Naive thymus-derived CD4-positive, alpha-beta T cell (primary cell): ENCODE results near the gene SLC2A13. TPM values are rescaled to one million over a fixed set of nuclear protein-coding genes. Genes with fewer than 3 reads are reported as not detected.

ENCODE experiments used
- ATAC-seq: fragments of 150-1000 bp; cut with Tn5 transposase; 2 replicates; pipeline ENCODE4 v1.10.0; 2021; ENCODE audit warnings: mild to moderate bottlenecking, moderate library complexity
- CTCF ChIA-PET: fragments of 350-600 bp; sonication (Branson Sonifier 250); formaldehyde crosslinking; loops from one replicate; lab custom pipeline; 2021; ENCODE audit warnings: antibody characterized with exemption; lab: Charles Lee
- POLR2A ChIA-PET: fragments of 350-600 bp; sonication (Branson Sonifier 250); formaldehyde crosslinking; loops from one replicate; lab custom pipeline; 2021; ENCODE audit warnings: antibody characterized with exemption, inconsistent platforms; lab: Charles Lee
- DNase-seq, 9 donors: peaks; one replicate each; pipeline versions ENCODE4 v3.0.0 to v3.0.0-alpha.2; 2020 to 2022; ENCODE audit warnings: mixed read lengths in 1 of 9
- H3K27ac ChIP-seq: one replicate; pipeline ENCODE4 v1.7.0; 2013; ENCODE audit warnings: mild to moderate bottlenecking, low read depth, low read length, moderate library complexity
- H3K27me3 ChIP-seq, 2 donors: one replicate each; pipeline ENCODE4 v1.7.0; 2013; ENCODE audit warnings: low read length in 2 of 2, mild to moderate bottlenecking in 2 of 2, moderate library complexity in 2 of 2; ENCODE audit not compliant: control insufficient read depth in 2 of 2, insufficient read depth in 2 of 2
- H3K36me3 ChIP-seq, 3 experiments: 1 replicate in 2 of 3; 2 replicates in 1 of 3; pipeline ENCODE4 v1.7.0; 2013; ENCODE audit warnings: low read length in 3 of 3, mild to moderate bottlenecking in 3 of 3, moderate library complexity in 1 of 3; ENCODE audit not compliant: insufficient read depth in 3 of 3, control insufficient read depth in 2 of 3
- H3K4me1 ChIP-seq, 2 donors: one replicate each; pipeline ENCODE4 v1.7.0; 2013; ENCODE audit warnings: low read length in 2 of 2, mild to moderate bottlenecking in 2 of 2, moderate library complexity in 1 of 2; ENCODE audit not compliant: control insufficient read depth in 2 of 2, insufficient read depth in 2 of 2
- H3K4me3 ChIP-seq: 2 replicates; pipeline ENCODE4 v1.7.0; 2013; ENCODE audit warnings: mild to moderate bottlenecking, low read length
- H3K9me3 ChIP-seq, 3 experiments: 1 replicate in 2 of 3; 2 replicates in 1 of 3; pipeline ENCODE4 v1.7.0; 2013; ENCODE audit warnings: low read length in 3 of 3; ENCODE audit not compliant: control insufficient read depth in 2 of 3
- H3K27ac Mint-ChIP-seq, 9 donors: one replicate each; pipeline ENCODE4 v1.8.0; 2020 to 2022; ENCODE audit warnings: mixed read lengths in 9 of 9, mild to moderate bottlenecking in 8 of 9, moderate library complexity in 5 of 9, inconsistent platforms in 2 of 9
- H3K27me3 Mint-ChIP-seq, 5 donors: one replicate each; pipeline ENCODE4 v1.8.0; 2021 to 2022; ENCODE audit warnings: mixed read lengths in 5 of 5, mild to moderate bottlenecking in 1 of 5
- H3K36me3 Mint-ChIP-seq, 5 donors: one replicate each; pipeline ENCODE4 v1.8.0; 2020 to 2022; ENCODE audit warnings: mixed read lengths in 5 of 5, mild to moderate bottlenecking in 3 of 5, inconsistent platforms in 1 of 5
- H3K4me1 Mint-ChIP-seq, 7 donors: one replicate each; pipeline ENCODE4 v1.8.0; 2020 to 2022; ENCODE audit warnings: mixed read lengths in 7 of 7, mild to moderate bottlenecking in 3 of 7, inconsistent platforms in 1 of 7
- H3K4me3 Mint-ChIP-seq, 10 donors: one replicate each; pipeline ENCODE4 v1.8.0; 2020 to 2022; ENCODE audit warnings: mild to moderate bottlenecking in 10 of 10, mixed read lengths in 10 of 10, moderate library complexity in 6 of 10, inconsistent platforms in 2 of 10
- H3K9me3 Mint-ChIP-seq, 11 donors: one replicate each; pipeline ENCODE4 v1.8.0; 2020 to 2022; ENCODE audit warnings: mixed read lengths in 11 of 11, mild to moderate bottlenecking in 4 of 11, inconsistent platforms in 1 of 11, moderate library complexity in 1 of 11
- intact Hi-C, 2 donors: fragments of 100-400 bp; cut with micrococcal nuclease; formaldehyde crosslinking; loops; one replicate each; pipeline ENCODE4 v1.15.1; 2023
- polyA plus RNA-seq, 2 donors: library from polyadenylated mRNA; unstranded; fragments of 300-500 nt; fragmentation: Illumina TruSeq; gene quantifications; one replicate each; pipeline ENCODE4 v1.2.3, GENCODE V29; 2021
- total RNA-seq, 6 experiments: library from RNA in 5 of 6; stranded (reverse) in 5 of 6; gene quantifications; 1 replicate in 5 of 6; 2 replicates in 1 of 6; pipeline ENCODE4 v1.2.3 and lab custom pipeline; 2021 to 2026

SLC2A13 gene
- total and polyA plus RNA-seq, 7 experiments from 2014 or later, result 1.2 to 5.8 (median 4.4) TPM

DNA sequence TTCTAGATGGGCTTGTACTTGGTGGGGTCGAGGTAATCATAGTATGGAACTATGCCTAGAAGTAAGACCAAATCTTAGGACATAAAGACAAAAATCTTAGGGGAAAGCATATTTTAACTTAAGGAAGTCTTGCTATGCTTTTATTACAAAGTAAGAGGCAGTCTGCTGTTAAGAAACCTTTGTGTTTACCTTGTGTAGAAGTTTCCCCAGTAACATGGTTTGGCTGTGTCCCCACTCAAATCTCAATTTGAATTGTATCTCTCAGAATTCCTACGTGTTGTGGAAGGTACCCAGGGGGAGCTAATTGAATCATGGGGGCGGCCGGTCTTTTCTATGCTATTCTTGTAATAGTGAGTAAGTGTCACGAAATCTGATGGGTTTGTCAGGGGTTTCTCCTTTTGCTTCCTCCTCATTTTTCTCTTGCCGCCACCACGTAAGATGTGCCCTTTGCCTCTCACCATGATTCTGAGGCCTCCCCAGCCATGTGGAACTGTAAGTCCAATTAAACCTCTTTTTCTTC, 323.8 kb downstream of the SLC2A13 start:
- DNase-seq, result no peak
- no peak overlapping the region for H3K4me3 ChIP-seq
- H3K36me3 ChIP-seq, result no peaks in the 10 kb centered on the region
- no peaks in the 10 kb centered on the region for H3K27me3 ChIP-seq
- POLR2A ChIA-PET, result no interaction called here
- no peaks in the 10 kb centered on the region for H3K9me3 ChIP-seq
- H3K9me3 Mint-ChIP-seq, result peaks cover 0 to 2% (median 0%) of the 10 kb centered on the region in 11 donors
- no peak overlapping the region for H3K27ac ChIP-seq
- intact Hi-C loops, result no loop called here
- no peak for ATAC-seq
- CTCF ChIA-PET, result no interaction called here
- no peaks in the 10 kb centered on the region for H3K4me1 ChIP-seq
- no peaks in the 10 kb centered on the region for H3K4me1 Mint-ChIP-seq
- no peaks in the 10 kb centered on the region for H3K36me3 Mint-ChIP-seq
- no peaks in the 10 kb centered on the region for H3K27me3 Mint-ChIP-seq
- H3K27ac Mint-ChIP-seq, result no peak overlapping the region
- no peak overlapping the region for H3K4me3 Mint-ChIP-seq

DNA sequence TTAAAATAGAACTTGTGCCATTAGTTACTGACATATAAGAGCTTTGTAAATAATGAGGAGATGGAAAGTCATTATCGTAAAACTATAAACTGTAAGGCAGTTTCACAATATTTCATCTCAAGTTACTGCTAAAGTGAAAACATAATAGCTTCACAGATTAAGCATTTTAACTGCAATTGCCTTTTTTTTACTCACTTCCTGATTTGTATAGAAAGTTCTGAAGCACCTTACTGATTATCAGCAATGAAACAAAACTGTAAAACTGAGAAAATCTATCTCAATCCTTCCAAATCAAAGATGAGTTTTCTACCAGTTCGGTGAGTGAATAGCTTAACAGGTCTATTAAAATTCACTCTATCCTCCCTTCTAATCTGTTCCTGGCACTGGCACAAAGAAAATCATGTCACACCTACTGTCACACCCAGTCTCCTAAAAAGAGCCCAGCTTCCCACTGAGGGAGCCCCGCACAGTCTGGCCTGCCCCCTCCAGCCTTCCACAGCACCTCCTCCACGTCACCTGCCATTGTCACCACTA, 324.9 kb downstream of the SLC2A13 start:
- Histone ChIP-seq H3K36me3 (no peaks in the 10 kb centered on the region), H3K27ac (no peak overlapping the region), H3K4me3 (no peak overlapping the region), H3K4me1 (no peaks in the 10 kb centered on the region), H3K9me3 (no peaks in the 10 kb centered on the region), H3K27me3 (no peaks in the 10 kb centered on the region)
- H3K4me1 Mint-ChIP-seq, result no peaks in the 10 kb centered on the region
- no peaks in the 10 kb centered on the region for H3K36me3 Mint-ChIP-seq
- intact Hi-C loops, result no loop called here
- DNase-seq (no peak), ATAC-seq (no peak)
- no peak overlapping the region for H3K27ac Mint-ChIP-seq
- no peak overlapping the region for H3K4me3 Mint-ChIP-seq
- ChIA-PET CTCF (no interaction called here), POLR2A (no interaction called here)
- no peaks in the 10 kb centered on the region for H3K27me3 Mint-ChIP-seq
- H3K9me3 Mint-ChIP-seq, result peaks cover 0 to 2% (median 0%) of the 10 kb centered on the region in 11 donors

DNA sequence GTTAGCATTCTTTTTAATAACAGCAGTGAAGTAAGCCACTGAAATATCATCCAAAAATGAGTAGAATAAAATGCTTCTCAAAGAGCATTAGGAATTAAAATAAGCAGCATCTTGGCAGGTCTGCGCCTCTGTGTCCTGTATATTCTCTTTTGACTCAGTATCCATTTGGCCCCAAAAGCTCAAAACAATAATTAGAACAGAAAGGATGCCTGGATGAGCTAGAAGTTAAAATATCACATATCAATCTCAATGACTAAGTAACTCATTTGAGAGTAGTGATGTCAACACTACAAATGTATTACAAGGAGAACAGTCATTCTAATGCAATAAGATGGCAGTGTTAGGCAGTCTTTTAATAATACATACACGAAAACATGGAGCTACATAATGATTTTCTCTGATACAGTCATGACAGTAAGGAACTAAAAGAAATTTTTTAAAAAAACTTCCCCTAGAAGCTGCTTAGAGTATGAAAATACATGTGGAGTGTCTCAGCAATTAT, 325.4 kb downstream of the SLC2A13 start:
- no peak overlapping the region for H3K4me3 ChIP-seq
- ChIA-PET CTCF (no interaction called here), POLR2A (no interaction called here)
- H3K36me3 ChIP-seq, result no peaks in the 10 kb centered on the region
- Mint-ChIP-seq H3K27me3 (no peaks in the 10 kb centered on the region), H3K36me3 (no peaks in the 10 kb centered on the region), H3K4me3 (no peak overlapping the region), H3K27ac (no peak overlapping the region), H3K4me1 (no peaks in the 10 kb centered on the region), H3K9me3 (peaks cover 0 to 2% (median 0%) of the 10 kb centered on the region in 11 donors)
- DNase-seq, result no peak
- intact Hi-C loops, result no loop called here
- no peak overlapping the region for H3K27ac ChIP-seq
- no peaks in the 10 kb centered on the region for H3K9me3 ChIP-seq
- H3K4me1 ChIP-seq, result no peaks in the 10 kb centered on the region
- no peak for ATAC-seq
- H3K27me3 ChIP-seq, result no peaks in the 10 kb centered on the region

DNA sequence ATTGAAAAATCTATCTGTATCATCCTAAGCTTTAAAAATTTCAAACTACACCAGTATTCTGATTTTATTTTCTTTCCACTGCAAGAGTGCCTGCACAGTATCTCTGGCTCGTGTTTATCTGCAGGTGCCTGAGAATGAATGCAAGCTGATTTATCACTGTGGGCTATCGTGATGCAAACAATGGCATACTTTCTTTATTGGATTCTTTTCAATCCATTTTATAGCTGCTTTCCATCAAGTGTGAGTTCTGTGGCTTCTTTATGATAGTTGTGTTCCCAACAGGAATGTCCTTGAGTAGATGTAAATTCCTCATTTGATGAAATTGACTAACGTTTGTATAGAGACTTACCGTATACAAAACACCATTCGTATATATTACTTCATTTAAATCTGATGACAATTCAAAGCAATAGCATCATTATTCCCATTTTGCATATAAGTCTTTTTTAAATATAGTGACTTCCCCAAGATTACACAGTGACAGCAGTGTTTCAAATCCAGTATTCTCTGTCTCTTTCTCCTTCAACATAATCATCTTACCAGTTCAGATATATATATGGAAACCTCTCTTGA, 326.0 kb downstream of the SLC2A13 start:
- ATAC-seq, result no peak
- Mint-ChIP-seq H3K27ac (no peak overlapping the region), H3K4me3 (no peak overlapping the region), H3K4me1 (no peaks in the 10 kb centered on the region), H3K27me3 (no peaks in the 10 kb centered on the region), H3K36me3 (no peaks in the 10 kb centered on the region), H3K9me3 (peaks cover 0 to 2% (median 0%) of the 10 kb centered on the region in 11 donors)
- intact Hi-C loops, result no loop called here
- no peaks in the 10 kb centered on the region for H3K9me3 ChIP-seq
- no peak overlapping the region for H3K4me3 ChIP-seq
- ChIA-PET CTCF (no interaction called here), POLR2A (no interaction called here)
- no peaks in the 10 kb centered on the region for H3K27me3 ChIP-seq
- H3K27ac ChIP-seq, result no peak overlapping the region
- DNase-seq, result no peak
- no peaks in the 10 kb centered on the region for H3K36me3 ChIP-seq
- H3K4me1 ChIP-seq, result no peaks in the 10 kb centered on the region

GRCh38 chr12:39777465-39777864, 328.4 kb downstream of the SLC2A13 start:
- no peak overlapping the region for H3K4me3 ChIP-seq
- no peak for DNase-seq
- no peak for ATAC-seq
- Mint-ChIP-seq H3K9me3 (no peaks in the 10 kb centered on the region), H3K4me1 (no peaks in the 10 kb centered on the region), H3K27ac (no peak overlapping the region), H3K36me3 (no peaks in the 10 kb centered on the region), H3K27me3 (peaks cover 0 to under 1% (median 0%) of the 10 kb centered on the region in 5 donors), H3K4me3 (no peak overlapping the region)
- H3K36me3 ChIP-seq, result no peaks in the 10 kb centered on the region
- POLR2A ChIA-PET, result no interaction called here
- H3K9me3 ChIP-seq, result no peaks in the 10 kb centered on the region
- no peaks in the 10 kb centered on the region for H3K4me1 ChIP-seq
- CTCF ChIA-PET, result no interaction called here
- H3K27ac ChIP-seq, result no peak overlapping the region
- intact Hi-C loops, result no loop called here
- no peaks in the 10 kb centered on the region for H3K27me3 ChIP-seq

GRCh38 chr12:39773266-39773665, 332.6 kb downstream of the SLC2A13 start:
- Mint-ChIP-seq H3K27ac (no peak overlapping the region), H3K36me3 (no peaks in the 10 kb centered on the region), H3K4me1 (no peaks in the 10 kb centered on the region), H3K27me3 (peaks cover 0 to 2% (median 0%) of the 10 kb centered on the region in 5 donors), H3K9me3 (peaks cover 0 to 3% (median 0%) of the 10 kb centered on the region in 11 donors), H3K4me3 (no peak overlapping the region)
- CTCF ChIA-PET, result no interaction called here
- no peaks in the 10 kb centered on the region for H3K27me3 ChIP-seq
- H3K27ac ChIP-seq, result no peak overlapping the region
- H3K9me3 ChIP-seq, result no peaks in the 10 kb centered on the region
- POLR2A ChIA-PET, result no interaction called here
- no peaks in the 10 kb centered on the region for H3K36me3 ChIP-seq
- no peaks in the 10 kb centered on the region for H3K4me1 ChIP-seq
- intact Hi-C loops, result no loop called here
- no peak overlapping the region for H3K4me3 ChIP-seq
- ATAC-seq, result no peak
- no peak for DNase-seq

GRCh38 chr12:39772821-39773259, 333.0 kb downstream of the SLC2A13 start:
- no peaks in the 10 kb centered on the region for H3K36me3 ChIP-seq
- no peaks in the 10 kb centered on the region for H3K4me1 Mint-ChIP-seq
- intact Hi-C loops, result no loop called here
- H3K4me3 Mint-ChIP-seq, result no peak overlapping the region
- peaks cover 0 to 2% (median 0%) of the 10 kb centered on the region in 5 donors for H3K27me3 Mint-ChIP-seq
- DNase-seq (no peak), ATAC-seq (no peak)
- ChIA-PET POLR2A (no interaction called here), CTCF (no interaction called here)
- no peaks in the 10 kb centered on the region for H3K36me3 Mint-ChIP-seq
- no peaks in the 10 kb centered on the region for H3K27me3 ChIP-seq
- H3K27ac Mint-ChIP-seq, result no peak overlapping the region
- no peak overlapping the region for H3K4me3 ChIP-seq
- no peaks in the 10 kb centered on the region for H3K9me3 ChIP-seq
- peaks cover 0 to 3% (median 0%) of the 10 kb centered on the region in 11 donors for H3K9me3 Mint-ChIP-seq
- H3K27ac ChIP-seq, result no peak overlapping the region
- no peaks in the 10 kb centered on the region for H3K4me1 ChIP-seq
